H1 (cell line): ENCODE results near the gene FAM193A. TPM values are rescaled to one million over a fixed set of nuclear protein-coding genes. Genes with fewer than 3 reads are reported as not detected.
A peak's percentile ranks its signal among the peaks of the same experiment; 100 is the strongest.

Experiments used
- CTCF ChIA-PET: fragments of 300-600 bp; sonication (Branson Sonifier 250); formaldehyde crosslinking; loops from one replicate; lab custom pipeline; 2021; ENCODE audit not compliant: partially characterized antibody; lab: Charles Lee
- POLR2A ChIA-PET: fragments of 300-600 bp; sonication (Branson Sonifier 250); formaldehyde crosslinking; loops from one replicate; lab custom pipeline; 2021; ENCODE audit warnings: inconsistent platforms; ENCODE audit not compliant: partially characterized antibody; lab: Charles Lee
- DNase-seq, 2 experiments: peaks; one replicate each; pipeline versions ENCODE4 v3.0.0 to v3.0.0-alpha.2; 2010 to 2022; ENCODE audit warnings: low spot score in 2 of 2, low read depth in 1 of 2, mixed read lengths in 1 of 2
- FAIRE-seq: peaks from 2 replicates; lab custom pipeline; 2011; peaks lifted over from hg19 to GRCh38; lab: Jason Lieb, UNC
- H2AFZ ChIP-seq: 2 replicates; pipeline ENCODE4 v1.8.1; 2012; ENCODE audit warnings: low read length, inconsistent platforms
- H2AK5ac ChIP-seq: 2 replicates; pipeline ENCODE4 v1.6.1; 2013; ENCODE audit warnings: low read depth, low read length
- H2BK120ac ChIP-seq: replicated peaks from 2 replicates; pipeline ENCODE3; 2013; ENCODE audit warnings: low read depth, low read length, inconsistent platforms
- H2BK12ac ChIP-seq: 2 replicates; pipeline ENCODE4 v1.6.1; 2013; ENCODE audit warnings: low read depth, low read length
- H2BK15ac ChIP-seq: 2 replicates; pipeline ENCODE4 v1.6.1; 2013; ENCODE audit warnings: low read length
- H2BK20ac ChIP-seq: 2 replicates; pipeline ENCODE4 v1.6.1; 2013; ENCODE audit warnings: low read length
- H2BK5ac ChIP-seq: 2 replicates; pipeline ENCODE4 v1.6.1; 2013; ENCODE audit warnings: low read depth, low read length
- H3K14ac ChIP-seq: 2 replicates; pipeline ENCODE4 v1.6.1; 2013; ENCODE audit warnings: inconsistent platforms; ENCODE audit not compliant: insufficient read length
- H3K18ac ChIP-seq: 2 replicates; pipeline ENCODE4 v1.6.1; 2013; ENCODE audit warnings: low read length; ENCODE audit errors: extremely low read depth
- H3K23ac ChIP-seq: 2 replicates; pipeline ENCODE4 v1.6.1; 2013; ENCODE audit warnings: inconsistent platforms; ENCODE audit not compliant: insufficient read length
- H3K23me2 ChIP-seq: 2 replicates; pipeline ENCODE4 v1.6.1; 2013; ENCODE audit warnings: low read depth, low read length
- H3K27ac ChIP-seq: 2 replicates; pipeline ENCODE4 v1.6.1; 2011; ENCODE audit warnings: low read depth, low read length, inconsistent platforms
- H3K27me3 ChIP-seq, 4 experiments: replicated peaks in 1 of 4; 1 replicate in 1 of 4; 2 replicates in 3 of 4; pipeline versions ENCODE4 v1.6.1 to v1.8.1; 2011 to 2013; ENCODE audit warnings: low read length in 3 of 4, mild to moderate bottlenecking in 3 of 4, inconsistent platforms in 2 of 4, mixed read lengths in 2 of 4, moderate library complexity in 1 of 4; ENCODE audit not compliant: control insufficient read depth in 3 of 4, insufficient read depth in 3 of 4; ENCODE audit errors: extremely low read depth in 1 of 4
- H3K36me3 ChIP-seq, 4 experiments: 2 replicates each; pipeline versions ENCODE4 v1.6.1 to v1.8.1; 2011 to 2013; ENCODE audit warnings: mild to moderate bottlenecking in 4 of 4, low read length in 3 of 4, moderate library complexity in 2 of 4, control low read depth in 1 of 4, inconsistent platforms in 1 of 4; ENCODE audit not compliant: insufficient read depth in 4 of 4, control insufficient read depth in 2 of 4
- H3K4ac ChIP-seq: replicated peaks from 2 replicates; pipeline ENCODE3; 2013; ENCODE audit warnings: low read length, low read depth, mixed read lengths, inconsistent platforms; ENCODE audit not compliant: insufficient read length
- H3K4me1 ChIP-seq, 4 experiments: replicated peaks in 1 of 4; 1 replicate in 1 of 4; 2 replicates in 3 of 4; pipeline versions ENCODE4 v1.6.1 to v1.8.1; 2011 to 2013; ENCODE audit warnings: low read length in 3 of 4, inconsistent platforms in 2 of 4, mixed read lengths in 1 of 4; ENCODE audit not compliant: insufficient read depth in 4 of 4, control insufficient read depth in 3 of 4
- H3K4me2 ChIP-seq, 2 experiments: 2 replicates each; pipeline versions ENCODE4 v1.6.1 to v1.8.1; 2011 to 2013; ENCODE audit warnings: low read depth in 2 of 2, low read length in 2 of 2, control low read depth in 1 of 2, inconsistent platforms in 1 of 2, mild to moderate bottlenecking in 1 of 2; ENCODE audit not compliant: insufficient read depth in 1 of 2
- H3K4me3 ChIP-seq, 4 experiments: fragments of 200-600, 300-600 bp in 1 of 4; sonication (generic), shearing (Covaris generic), sonication (Bioruptor Twin) in 1 of 4; 2 replicates each; pipeline versions ENCODE4 v1.5.1 to v1.8.1; 2011 to 2016; ENCODE audit warnings: low read length in 4 of 4, low read depth in 3 of 4, control low read depth in 2 of 4, inconsistent platforms in 2 of 4, mild to moderate bottlenecking in 2 of 4, mixed read lengths in 1 of 4, moderate library complexity in 1 of 4; ENCODE audit not compliant: insufficient read depth in 2 of 4; ENCODE audit errors: extremely low read depth in 1 of 4
- H3K56ac ChIP-seq: replicated peaks from 2 replicates; pipeline ENCODE3; 2013; ENCODE audit warnings: low read depth, mild to moderate bottlenecking, mixed read lengths, low read length, inconsistent platforms; ENCODE audit not compliant: insufficient read length
- H3K79me1 ChIP-seq: 2 replicates; pipeline ENCODE4 v1.6.1; 2013; ENCODE audit warnings: low read depth, low read length, control low read depth
- H3K79me2 ChIP-seq, 2 experiments: 2 replicates each; pipeline versions ENCODE4 v1.6.1 to v1.8.1; 2012 to 2013; ENCODE audit warnings: low read length in 2 of 2, mild to moderate bottlenecking in 2 of 2, inconsistent platforms in 1 of 2; ENCODE audit not compliant: insufficient read depth in 2 of 2, control insufficient read depth in 1 of 2
- H3K9ac ChIP-seq, 4 experiments: replicated peaks in 1 of 4; 1 replicate in 1 of 4; 2 replicates in 3 of 4; pipeline versions ENCODE4 v1.6.1 to v1.8.1; 2011 to 2013; ENCODE audit warnings: low read depth in 3 of 4, low read length in 3 of 4, control low read depth in 2 of 4, mild to moderate bottlenecking in 2 of 4, moderate library complexity in 2 of 4, inconsistent platforms in 1 of 4; ENCODE audit errors: extremely low read depth in 1 of 4
- H3K9me3 ChIP-seq, 2 experiments: 2 replicates each; pipeline versions ENCODE4 v1.6.1 to v1.8.1; 2012 to 2013; ENCODE audit warnings: mild to moderate bottlenecking in 2 of 2, moderate library complexity in 2 of 2, control low read depth in 1 of 2, inconsistent platforms in 1 of 2, low read depth in 1 of 2, low read length in 1 of 2, mixed read lengths in 1 of 2; ENCODE audit not compliant: insufficient read depth in 2 of 2
- H4K20me1 ChIP-seq, 2 experiments: replicated peaks in 1 of 2; 2 replicates each; pipeline versions ENCODE3 to v1.8.1; 2011 to 2013; ENCODE audit warnings: inconsistent platforms in 2 of 2, low read length in 2 of 2, mild to moderate bottlenecking in 1 of 2; ENCODE audit not compliant: insufficient read depth in 2 of 2, control insufficient read depth in 1 of 2
- H4K5ac ChIP-seq: 2 replicates; pipeline ENCODE4 v1.6.1; 2013; ENCODE audit warnings: low read length, low read depth, mixed read lengths, inconsistent platforms; ENCODE audit not compliant: insufficient read length
- H4K8ac ChIP-seq: 2 replicates; pipeline ENCODE4 v1.8.0; 2013; ENCODE audit warnings: mild to moderate bottlenecking, moderate library complexity, low read length, inconsistent platforms; ENCODE audit not compliant: insufficient read depth; ENCODE audit errors: extremely low read depth
- H4K91ac ChIP-seq: replicated peaks from 2 replicates; pipeline ENCODE3; 2013; ENCODE audit warnings: low read length, mixed read lengths, inconsistent platforms; ENCODE audit not compliant: insufficient read length
- CTCF ChIP-seq, 3 experiments: IDR thresholded peaks; 1 replicate in 2 of 3; 2 replicates in 1 of 3; pipeline versions ENCODE4 v1.5.1 to v1.6.1; 2011; ENCODE audit warnings: low read length in 3 of 3, mild to moderate bottlenecking in 3 of 3, inconsistent platforms in 2 of 3, low read depth in 1 of 3, moderate library complexity in 1 of 3; ENCODE audit not compliant: insufficient read depth in 1 of 3; ENCODE audit errors: control extremely low read depth in 1 of 3
- E2F6 ChIP-seq: IDR thresholded peaks from 2 replicates; pipeline ENCODE4 v1.6.1; 2012; ENCODE audit warnings: inconsistent platforms
- RAD21 ChIP-seq, 2 experiments: IDR thresholded peaks in 1 of 2; conservative IDR thresholded peaks in 1 of 2; 2 replicates each; pipeline ENCODE4 v1.6.1; 2011; ENCODE audit warnings: low read depth in 2 of 2, low read length in 2 of 2, improper control_type of control experiment in 1 of 2, inconsistent platforms in 1 of 2, mild to moderate bottlenecking in 1 of 2, moderate library complexity in 1 of 2
- WGBS, 2 experiments: shearing (Covaris generic) in 1 of 2; methylation state at CpG; one replicate each; pipeline versions ENCODE4 v1.1.6 to v1.1.7; 2013 to 2015; ENCODE audit warnings: low lambda C conversion rate in 2 of 2, mixed read lengths in 2 of 2, inconsistent platforms in 1 of 2, low coverage in 1 of 2, missing lambda C conversion rate in 1 of 2; ENCODE audit not compliant: insufficient replicate concordance in 2 of 2, insufficient coverage in 1 of 2, insufficient read length in 1 of 2; ENCODE audit errors: extremely low coverage in 1 of 2, missing lambda C conversion rate in 1 of 2; 5-methylcytosine and 5-hydroxymethylcytosine counted together
- polyA plus RNA-seq, 7 experiments: library from polyadenylated mRNA; depleted of rRNA in 3 of 7; stranded (reverse) in 5 of 7; unstranded in 2 of 7; fragments of >200 nt in 5 of 7; fragments of 200-250 nt in 2 of 7; gene quantifications; 1 replicate in 5 of 7; 2 replicates in 1 of 7; 4 replicates in 1 of 7; pipeline versions ENCODE4 v1.2.1 to v1.2.3, GENCODE V29; 2011 to 2013; ENCODE audit warnings: missing spikeins in 2 of 7, mixed read lengths in 2 of 7
- total RNA-seq: library from RNA; stranded (reverse); fragmentation: NEBNext Ultra II Directional; extraction: Animal tissue kit (Norgen Biotek cat#: 25700); gene quantifications from 2 replicates; pipeline ENCODE4 v1.2.1, GENCODE V29; 2021

FAM193A gene
- total and polyA plus RNA-seq, 2 of the 8 experiments (the other 6 are each of a cell fraction or from before 2014, with no cell fraction given) = 8.7 to 26.2 TPM

GRCh38 chr4:2630556-2631273, 94.3 kb downstream of the FAM193A start:
- DNase-seq = no peak
- H4K91ac ChIP-seq = no peak overlapping the region

More at GRCh38 chr4:2630556-2631273, 94.3 kb downstream of the FAM193A start:
- Histone ChIP-seq H3K23ac (no peak overlapping the region), H3K79me2 (no peaks in the 10 kb centered on the region; a peak in 1 of 4 replicates), H3K9ac (no peak overlapping the region), H3K14ac (no peak overlapping the region), H3K4ac (no peak overlapping the region), H4K5ac (no peak overlapping the region), H2BK5ac (no peak overlapping the region), H3K9me3 (no peaks in the 10 kb centered on the region), H4K8ac (peak overlapping the region; percentile 75; the same call in 1 of the 2 replicates), H2AK5ac (no peak overlapping the region), H3K27me3 (no peaks in the 10 kb centered on the region), H2BK20ac (no peak overlapping the region), H2BK120ac (no peak overlapping the region), H3K4me2 (no peak overlapping the region)
- WGBS, 2 experiments = 95% methylated on average over 21 of the region's 24 CpGs; no CpG with 5 or more reads in 1 of the 2 experiments
- TF ChIP-seq CTCF (IDR thresholded peaks at IDR 0.05; ENCODE audit: control extremely low read depth in 1 of 3, insufficient read depth in 1 of 3, low read depth in 1 of 3, low read length in 3 of 3) = peak in 2 of 3 experiments; percentile 65 to 94; a peak in 3 of 4 replicates
- no peak for TF ChIP-seq E2F6
- TF ChIP-seq RAD21 (IDR thresholded peaks at IDR 0.05 in 1 of 2, conservative IDR thresholded peaks at IDR 0.05 in 1 of 2; ENCODE audit: low read depth in 2 of 2, low read length in 2 of 2) = peak; percentile 57 to 66
- TF ChIP-seq, all 59 proteins: peak for 2
- Histone ChIP-seq H3K4me1 (no peaks in the 10 kb centered on the region), H2AFZ (no peak overlapping the region), H3K56ac (no peak overlapping the region), H3K4me3 (no peak overlapping the region), H2BK15ac (no peak overlapping the region), H4K20me1 (peaks cover 9 to 10% of the 10 kb centered on the region in 2 experiments), H3K79me1 (no peaks in the 10 kb centered on the region; the same call in 1 of the 2 replicates), H3K18ac (no peak overlapping the region), H2BK12ac (0 out of 2 replicates have a peak overlapping the region, but pooled peaks have one; percentile 20), H3K27ac (no peak overlapping the region), H3K23me2 (no peaks in the 10 kb centered on the region), H3K36me3 (peaks cover 7 to 49% (median 18%) of the 10 kb centered on the region in 4 experiments; a peak in 7 of 8 replicates)
- ChIA-PET POLR2A (no interaction called here), CTCF (interaction anchor here (0.6 to 1.5 kb wide), 14 partner anchors 8 to 370 kb away, joined by 3 to 7 read pairs (median 3); no protein-coding TSS in a partner anchor)
- FAIRE-seq = no peak
